Stimulated activated CD4-positive, alpha-beta T cell treated with anti-CD3 and anti-CD28 coated beads, TNF-alpha, amount 100 ng/mL, for 1 hour (primary cell): ENCODE data around the gene PGA4.
"Not testable (repeated sequence)": the region's sequence is repeated elsewhere in the genome, so short reads cannot be mapped to it uniquely, and the experiment has no call there.

Source experiments
- DNase-seq, 3 donors: peaks; one replicate each; pipeline ENCODE4 v3.0.0-alpha.2; 2020; ENCODE audit warnings: low read depth in 3 of 3, low spot score in 1 of 3

PGA4 gene

DNA sequence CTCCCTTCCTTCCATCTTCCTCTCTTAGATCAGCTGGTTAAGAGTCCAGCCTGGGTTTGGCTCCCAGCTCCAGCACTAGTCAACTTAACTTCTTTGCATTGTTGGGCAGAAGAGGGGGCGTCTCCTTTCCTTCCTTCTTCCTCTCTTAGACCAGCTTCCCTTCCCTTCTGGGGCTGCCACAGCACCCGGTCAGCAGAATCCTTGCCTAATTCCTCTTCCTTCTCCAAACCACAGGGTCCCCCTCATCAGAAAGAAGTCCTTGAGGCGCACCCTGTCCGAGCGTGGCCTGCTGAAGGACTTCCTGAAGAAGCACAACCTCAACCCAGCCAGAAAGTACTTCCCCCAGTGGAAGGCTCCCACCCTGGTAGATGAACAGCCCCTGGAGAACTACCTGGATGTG lies 18.3 kb upstream of the PGA4 start:
- not testable (repeated sequence) for DNase-seq

DNA sequence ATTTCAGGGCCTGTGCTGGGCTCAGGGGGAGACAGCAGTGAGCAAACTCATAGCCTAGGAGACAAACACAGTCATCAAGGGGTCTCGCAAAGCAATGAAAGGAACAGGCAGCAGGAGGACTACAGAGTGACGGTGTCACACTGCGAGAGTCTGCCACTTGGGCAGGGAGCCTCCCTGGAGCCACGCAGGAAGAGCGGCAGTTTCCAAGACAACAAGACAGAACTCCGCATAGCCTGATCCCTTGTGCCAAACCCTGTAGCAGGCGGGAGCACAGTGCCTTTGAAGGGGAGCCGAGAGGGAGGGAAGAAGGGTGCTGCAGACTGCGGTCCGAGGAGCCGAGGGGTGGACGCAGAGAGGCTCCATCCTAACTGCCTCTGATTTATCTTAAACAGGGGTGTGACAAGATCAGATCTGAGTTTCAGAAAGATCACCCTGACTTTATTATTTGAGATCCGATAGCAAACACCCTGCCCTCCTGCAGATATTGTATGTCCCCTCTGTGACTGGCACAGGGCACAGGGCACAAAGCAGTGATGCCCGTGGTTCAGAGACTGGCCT lies 17.6 kb upstream of the PGA4 start:
- DNase-seq, result not testable (repeated sequence)

DNA sequence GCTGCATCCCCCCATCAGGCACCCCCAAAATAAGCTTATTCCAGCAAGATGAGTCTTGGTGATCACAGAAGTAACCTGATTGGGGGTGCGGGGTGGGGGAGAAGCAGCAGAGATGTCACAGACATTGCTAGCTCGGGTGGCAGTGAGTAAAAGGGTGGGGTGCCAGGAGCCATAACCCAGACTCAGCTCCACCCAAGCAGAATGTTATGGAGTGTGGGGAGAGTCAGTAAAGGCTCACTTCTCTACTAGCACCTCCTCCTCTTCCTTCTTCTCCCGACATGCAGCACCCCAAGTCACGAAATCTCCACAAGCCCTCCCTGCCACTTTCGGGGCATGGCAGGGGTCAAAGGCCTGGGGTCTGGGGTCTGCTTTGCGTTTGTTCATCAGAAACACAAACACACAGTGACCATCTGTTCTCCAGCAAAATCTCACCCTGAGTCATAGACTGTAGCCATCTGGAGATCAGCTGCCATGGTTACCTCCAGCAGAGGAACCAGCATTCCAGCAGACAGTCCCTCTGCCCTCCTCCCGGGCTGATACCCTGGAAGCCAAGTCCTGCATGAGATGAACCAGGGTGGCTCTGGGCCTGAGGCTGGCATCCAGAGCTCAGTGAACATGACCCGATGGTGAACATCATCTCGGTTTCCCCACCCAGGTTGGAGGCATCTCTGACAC lies 14.4 kb upstream of the PGA4 start:
- not testable (repeated sequence) for DNase-seq

DNA sequence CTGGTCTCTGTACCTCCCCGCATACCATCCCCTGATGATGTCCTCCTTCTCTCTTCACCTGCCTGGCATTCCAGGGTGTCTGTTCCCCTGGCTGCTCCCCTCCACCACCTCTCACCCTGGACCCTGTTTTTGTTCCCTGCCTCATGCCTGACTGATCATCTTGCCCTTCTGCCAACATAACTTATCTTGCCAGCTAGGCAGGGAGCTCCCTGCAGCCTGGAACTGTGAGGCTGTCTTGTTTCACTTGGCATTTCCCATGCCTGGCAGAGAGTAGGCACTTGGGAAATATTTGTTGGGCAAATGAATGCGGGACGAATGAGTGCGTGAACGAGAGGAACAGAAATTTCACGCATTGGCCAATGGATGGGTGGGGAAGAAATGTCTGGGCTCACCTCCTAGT lies 11.5 kb upstream of the PGA4 start:
- not testable (repeated sequence) for DNase-seq

DNA sequence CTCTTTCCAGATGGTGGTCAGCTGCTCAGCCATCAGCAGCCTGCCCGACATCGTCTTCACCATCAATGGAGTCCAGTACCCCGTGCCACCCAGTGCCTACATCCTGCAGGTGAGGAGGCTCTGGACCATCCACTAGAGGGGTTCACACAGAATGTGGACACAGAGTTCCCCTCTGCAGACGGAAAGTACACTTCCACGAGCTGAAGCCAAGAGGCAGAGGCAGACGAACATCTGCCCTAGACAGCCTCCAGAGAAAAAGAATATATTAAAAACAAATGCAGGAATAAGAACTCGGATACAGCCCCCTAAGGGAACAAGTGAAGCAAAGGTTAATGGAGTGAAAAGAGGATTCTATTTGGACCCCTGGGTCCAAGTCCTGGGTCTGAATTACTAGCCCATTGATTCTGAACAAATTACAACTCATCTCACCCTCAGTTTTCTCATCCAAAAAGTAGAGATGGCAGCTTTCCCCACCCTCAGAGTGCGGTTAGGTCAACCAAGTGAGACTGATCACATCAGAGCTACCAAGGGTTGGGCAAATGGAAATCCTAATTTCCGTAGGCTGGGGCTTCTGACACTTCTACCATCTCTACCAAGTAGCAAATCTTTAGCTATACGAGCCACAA lies 10.7 kb upstream of the PGA4 start:
- DNase-seq, result not testable (repeated sequence)

DNA sequence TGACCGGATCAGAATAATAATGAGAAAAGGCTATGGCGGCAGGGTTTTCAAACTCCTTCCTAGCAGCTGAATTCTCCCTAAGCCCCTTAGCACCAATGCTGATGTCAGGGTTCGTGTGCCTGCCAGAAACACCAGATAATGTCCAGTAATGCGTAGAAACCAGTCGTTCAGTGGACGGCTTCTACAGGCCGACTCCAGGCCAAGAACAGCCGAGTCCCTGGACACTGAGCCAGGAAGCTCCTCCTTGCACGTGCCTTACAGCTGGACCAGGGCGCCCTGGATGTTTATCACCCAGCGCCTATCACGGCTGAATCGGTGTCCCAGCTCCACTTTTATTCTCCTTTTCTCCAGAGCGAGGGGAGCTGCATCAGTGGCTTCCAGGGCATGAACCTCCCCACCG lies 9.9 kb upstream of the PGA4 start:
- not testable (repeated sequence) for DNase-seq

DNA sequence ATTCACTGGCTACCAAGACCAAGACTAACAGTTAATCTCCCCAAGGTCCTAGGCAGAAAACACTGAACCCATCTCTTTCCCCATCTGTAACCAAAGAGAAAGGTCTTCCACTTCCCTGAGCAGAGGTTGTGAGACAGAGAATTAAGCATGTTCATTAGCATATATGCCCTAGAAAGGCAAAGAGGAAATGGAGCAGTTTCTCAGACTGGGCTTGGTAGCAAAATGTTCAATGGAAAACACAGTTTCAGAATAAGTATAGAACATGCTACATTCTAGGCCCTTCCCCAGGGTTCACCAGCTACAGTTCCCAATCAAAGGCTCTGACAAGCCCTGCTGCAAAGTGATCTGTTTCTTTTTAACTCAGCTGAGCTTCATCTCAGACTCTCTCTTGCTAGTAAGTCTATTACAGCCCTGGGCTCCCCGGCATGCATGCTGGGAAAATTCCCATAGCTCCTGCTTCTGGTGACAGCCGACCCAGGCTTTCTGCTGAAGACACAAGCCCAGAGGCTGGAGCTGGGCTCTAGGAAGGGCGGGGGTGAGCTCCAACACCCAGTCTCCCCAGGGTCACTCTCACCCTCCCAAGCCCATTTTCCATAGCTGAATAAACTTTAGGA lies 8.3 kb upstream of the PGA4 start:
- DNase-seq, result not testable (repeated sequence)

DNA sequence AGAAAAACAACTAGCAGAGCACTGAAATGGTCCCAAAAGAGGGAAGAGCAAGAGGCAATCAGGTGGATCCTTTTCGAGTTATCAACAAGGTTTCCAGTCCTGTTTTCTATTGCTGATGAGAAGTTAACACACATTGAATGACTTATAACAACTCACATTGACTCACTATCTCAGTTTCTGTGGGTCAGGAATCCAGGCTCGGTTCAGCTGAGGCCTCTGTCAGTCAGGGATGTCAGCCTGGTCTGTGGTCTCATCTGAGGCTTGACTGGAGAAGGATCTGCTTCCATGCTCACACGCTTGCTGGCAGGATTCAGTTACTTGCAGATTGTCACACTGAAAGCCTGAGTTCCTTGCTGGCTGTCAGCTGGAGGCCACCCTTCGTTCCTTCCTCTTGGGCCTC lies 3.8 kb upstream of the PGA4 start:
- not testable (repeated sequence) for DNase-seq

DNA sequence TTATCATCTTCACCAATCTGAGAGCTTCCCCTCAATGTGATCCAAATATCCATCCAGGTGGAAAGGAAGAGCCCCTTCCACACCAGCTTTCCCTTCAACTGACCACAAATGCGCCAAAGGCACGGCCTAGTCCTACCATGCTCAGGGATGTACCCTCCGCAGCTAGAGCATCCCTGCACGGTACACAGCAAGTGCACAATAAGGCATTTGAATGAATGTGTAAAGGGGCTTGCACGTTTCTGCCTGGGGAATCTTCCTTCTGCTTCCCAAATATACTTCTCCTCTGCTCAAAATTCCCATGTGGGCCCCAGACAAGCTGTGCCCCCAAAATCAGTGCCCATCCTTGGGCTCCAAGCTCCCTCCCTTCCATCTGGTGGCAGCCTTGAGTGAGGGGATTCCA lies 3.1 kb upstream of the PGA4 start:
- not testable (repeated sequence) for DNase-seq

DNA sequence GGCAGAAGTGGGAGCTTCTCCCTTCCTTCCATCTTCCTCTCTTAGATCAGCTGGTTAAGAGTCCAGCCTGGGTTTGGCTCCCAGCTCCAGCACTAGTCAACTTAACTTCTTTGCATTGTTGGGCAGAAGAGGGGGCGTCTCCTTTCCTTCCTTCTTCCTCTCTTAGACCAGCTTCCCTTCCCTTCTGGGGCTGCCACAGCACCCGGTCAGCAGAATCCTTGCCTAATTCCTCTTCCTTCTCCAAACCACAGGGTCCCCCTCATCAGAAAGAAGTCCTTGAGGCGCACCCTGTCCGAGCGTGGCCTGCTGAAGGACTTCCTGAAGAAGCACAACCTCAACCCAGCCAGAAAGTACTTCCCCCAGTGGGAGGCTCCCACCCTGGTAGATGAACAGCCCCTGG lies 545 bp downstream of the PGA4 start:
- DNase-seq, result not testable (repeated sequence)

DNA sequence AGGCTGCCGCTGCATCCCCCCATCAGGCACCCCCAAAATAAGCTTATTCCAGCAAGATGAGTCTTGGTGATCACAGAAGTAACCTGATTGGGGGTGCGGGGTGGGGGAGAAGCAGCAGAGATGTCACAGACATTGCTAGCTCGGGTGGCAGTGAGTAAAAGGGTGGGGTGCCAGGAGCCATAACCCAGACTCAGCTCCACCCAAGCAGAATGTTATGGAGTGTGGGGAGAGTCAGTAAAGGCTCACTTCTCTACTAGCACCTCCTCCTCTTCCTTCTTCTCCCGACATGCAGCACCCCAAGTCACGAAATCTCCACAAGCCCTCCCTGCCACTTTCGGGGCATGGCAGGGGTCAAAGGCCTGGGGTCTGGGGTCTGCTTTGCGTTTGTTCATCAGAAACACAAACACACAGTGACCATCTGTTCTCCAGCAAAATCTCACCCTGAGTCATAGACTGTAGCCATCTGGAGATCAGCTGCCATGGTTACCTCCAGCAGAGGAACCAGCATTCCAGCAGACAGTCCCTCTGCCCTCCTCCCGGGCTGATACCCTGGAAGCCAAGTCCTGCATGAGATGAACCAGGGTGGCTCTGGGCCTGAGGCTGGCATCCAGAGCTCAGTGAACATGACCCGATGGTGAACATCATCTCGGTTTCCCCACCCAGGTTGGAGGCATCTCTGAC lies 4.5 kb downstream of the PGA4 start:
- DNase-seq, result not testable (repeated sequence)

DNA sequence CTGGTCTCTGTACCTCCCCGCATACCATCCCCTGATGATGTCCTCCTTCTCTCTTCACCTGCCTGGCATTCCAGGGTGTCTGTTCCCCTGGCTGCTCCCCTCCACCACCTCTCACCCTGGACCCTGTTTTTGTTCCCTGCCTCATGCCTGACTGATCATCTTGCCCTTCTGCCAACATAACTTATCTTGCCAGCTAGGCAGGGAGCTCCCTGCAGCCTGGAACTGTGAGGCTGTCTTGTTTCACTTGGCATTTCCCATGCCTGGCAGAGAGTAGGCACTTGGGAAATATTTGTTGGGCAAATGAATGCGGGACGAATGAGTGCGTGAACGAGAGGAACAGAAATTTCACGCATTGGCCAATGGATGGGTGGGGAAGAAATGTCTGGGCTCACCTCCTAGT lies 7.3 kb downstream of the PGA4 start:
- not testable (repeated sequence) for DNase-seq

DNA sequence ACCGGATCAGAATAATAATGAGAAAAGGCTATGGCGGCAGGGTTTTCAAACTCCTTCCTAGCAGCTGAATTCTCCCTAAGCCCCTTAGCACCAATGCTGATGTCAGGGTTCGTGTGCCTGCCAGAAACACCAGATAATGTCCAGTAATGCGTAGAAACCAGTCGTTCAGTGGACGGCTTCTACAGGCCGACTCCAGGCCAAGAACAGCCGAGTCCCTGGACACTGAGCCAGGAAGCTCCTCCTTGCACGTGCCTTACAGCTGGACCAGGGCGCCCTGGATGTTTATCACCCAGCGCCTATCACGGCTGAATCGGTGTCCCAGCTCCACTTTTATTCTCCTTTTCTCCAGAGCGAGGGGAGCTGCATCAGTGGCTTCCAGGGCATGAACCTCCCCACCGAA lies 8.9 kb downstream of the PGA4 start:
- DNase-seq, result not testable (repeated sequence)

DNA sequence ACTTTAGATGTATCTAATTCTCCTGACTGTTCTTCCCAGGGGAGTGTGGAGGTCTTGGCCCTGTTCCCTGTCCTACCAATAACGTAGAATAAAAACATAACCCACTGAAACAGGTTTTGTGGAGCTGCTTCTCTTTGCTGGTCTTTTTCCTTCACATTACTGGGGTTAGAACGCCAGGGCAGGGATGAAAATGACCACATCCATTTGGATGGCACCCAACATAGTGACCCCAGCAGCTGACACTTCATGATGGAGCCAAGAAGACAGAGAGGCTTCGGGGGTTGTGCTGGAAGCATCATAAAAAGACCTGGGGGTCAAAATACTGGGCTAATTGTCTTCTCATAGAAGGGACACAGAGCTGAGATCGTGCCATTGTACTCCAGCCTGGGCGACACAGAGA lies 9.4 kb downstream of the PGA4 start:
- not testable (repeated sequence) for DNase-seq

DNA sequence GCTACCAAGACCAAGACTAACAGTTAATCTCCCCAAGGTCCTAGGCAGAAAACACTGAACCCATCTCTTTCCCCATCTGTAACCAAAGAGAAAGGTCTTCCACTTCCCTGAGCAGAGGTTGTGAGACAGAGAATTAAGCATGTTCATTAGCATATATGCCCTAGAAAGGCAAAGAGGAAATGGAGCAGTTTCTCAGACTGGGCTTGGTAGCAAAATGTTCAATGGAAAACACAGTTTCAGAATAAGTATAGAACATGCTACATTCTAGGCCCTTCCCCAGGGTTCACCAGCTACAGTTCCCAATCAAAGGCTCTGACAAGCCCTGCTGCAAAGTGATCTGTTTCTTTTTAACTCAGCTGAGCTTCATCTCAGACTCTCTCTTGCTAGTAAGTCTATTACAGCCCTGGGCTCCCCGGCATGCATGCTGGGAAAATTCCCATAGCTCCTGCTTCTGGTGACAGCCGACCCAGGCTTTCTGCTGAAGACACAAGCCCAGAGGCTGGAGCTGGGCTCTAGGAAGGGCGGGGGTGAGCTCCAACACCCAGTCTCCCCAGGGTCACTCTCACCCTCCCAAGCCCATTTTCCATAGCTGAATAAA lies 10.5 kb downstream of the PGA4 start:
- DNase-seq, result not testable (repeated sequence)

DNA sequence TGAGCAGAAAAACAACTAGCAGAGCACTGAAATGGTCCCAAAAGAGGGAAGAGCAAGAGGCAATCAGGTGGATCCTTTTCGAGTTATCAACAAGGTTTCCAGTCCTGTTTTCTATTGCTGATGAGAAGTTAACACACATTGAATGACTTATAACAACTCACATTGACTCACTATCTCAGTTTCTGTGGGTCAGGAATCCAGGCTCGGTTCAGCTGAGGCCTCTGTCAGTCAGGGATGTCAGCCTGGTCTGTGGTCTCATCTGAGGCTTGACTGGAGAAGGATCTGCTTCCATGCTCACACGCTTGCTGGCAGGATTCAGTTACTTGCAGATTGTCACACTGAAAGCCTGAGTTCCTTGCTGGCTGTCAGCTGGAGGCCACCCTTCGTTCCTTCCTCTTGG lies 15.0 kb downstream of the PGA4 start:
- DNase-seq, result not testable (repeated sequence)

DNA sequence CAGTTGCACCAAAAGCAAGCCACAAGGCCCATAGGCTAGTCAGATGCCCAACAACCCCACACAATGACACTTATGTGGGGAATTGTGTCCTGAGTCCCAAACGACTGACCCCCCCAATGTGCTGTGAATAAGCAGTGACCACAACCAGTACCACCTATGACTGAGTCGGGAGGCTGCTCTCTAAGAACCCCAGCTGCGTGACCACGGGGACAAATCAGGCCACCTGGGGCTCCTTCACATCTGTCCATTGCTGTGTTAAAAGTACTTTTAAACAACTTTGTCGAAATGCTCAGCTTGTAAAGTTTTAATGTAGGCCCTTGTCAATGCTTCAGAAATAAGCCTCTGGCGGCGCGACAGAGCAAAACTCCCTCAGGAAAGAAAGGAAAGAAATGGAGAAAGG lies 18.1 kb downstream of the PGA4 start:
- not testable (repeated sequence) for DNase-seq

DNA sequence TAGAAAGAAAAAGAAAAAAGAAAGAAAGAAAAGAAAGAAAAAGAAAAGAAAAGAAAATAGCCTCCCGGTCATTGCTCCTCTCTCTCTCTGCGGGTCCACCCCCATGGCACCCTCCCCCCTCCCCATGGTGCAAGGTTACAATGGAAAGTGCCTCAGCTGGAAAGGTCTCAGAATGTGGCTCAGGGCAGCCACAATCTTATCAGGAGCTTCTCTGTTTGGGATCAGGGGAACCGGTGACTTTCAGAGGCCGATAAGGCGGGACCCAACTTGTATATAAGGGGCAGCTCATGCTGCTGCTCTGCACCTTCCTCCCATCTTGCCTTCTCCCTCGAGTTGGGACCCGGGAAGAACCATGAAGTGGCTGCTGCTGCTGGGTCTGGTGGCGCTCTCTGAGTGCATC lies 18.7 kb downstream of the PGA4 start, which contains the start of gene PGA5:
PGA5 (plus strand) TSS at position 301 of the 400 bp plus-strand sequence; CDS start at position 353, 52 bp downstream.
- not testable (repeated sequence) for DNase-seq

DNA sequence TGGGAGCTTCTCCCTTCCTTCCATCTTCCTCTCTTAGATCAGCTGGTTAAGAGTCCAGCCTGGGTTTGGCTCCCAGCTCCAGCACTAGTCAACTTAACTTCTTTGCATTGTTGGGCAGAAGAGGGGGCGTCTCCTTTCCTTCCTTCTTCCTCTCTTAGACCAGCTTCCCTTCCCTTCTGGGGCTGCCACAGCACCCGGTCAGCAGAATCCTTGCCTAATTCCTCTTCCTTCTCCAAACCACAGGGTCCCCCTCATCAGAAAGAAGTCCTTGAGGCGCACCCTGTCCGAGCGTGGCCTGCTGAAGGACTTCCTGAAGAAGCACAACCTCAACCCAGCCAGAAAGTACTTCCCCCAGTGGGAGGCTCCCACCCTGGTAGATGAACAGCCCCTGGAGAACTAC lies 19.4 kb downstream of the PGA4 start:
- not testable (repeated sequence) for DNase-seq

DNA sequence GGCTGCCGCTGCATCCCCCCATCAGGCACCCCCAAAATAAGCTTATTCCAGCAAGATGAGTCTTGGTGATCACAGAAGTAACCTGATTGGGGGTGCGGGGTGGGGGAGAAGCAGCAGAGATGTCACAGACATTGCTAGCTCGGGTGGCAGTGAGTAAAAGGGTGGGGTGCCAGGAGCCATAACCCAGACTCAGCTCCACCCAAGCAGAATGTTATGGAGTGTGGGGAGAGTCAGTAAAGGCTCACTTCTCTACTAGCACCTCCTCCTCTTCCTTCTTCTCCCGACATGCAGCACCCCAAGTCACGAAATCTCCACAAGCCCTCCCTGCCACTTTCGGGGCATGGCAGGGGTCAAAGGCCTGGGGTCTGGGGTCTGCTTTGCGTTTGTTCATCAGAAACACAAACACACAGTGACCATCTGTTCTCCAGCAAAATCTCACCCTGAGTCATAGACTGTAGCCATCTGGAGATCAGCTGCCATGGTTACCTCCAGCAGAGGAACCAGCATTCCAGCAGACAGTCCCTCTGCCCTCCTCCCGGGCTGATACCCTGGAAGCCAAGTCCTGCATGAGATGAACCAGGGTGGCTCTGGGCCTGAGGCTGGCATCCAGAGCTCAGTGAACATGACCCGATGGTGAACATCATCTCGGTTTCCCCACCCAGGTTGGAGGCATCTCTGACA lies 23.3 kb downstream of the PGA4 start:
- DNase-seq, result not testable (repeated sequence)
